IPS-11a (cell line): Measurements from ENCODE around the gene ZBTB4.

Experiments
- H3K4me3 ChIP-seq: one replicate; pipeline ENCODE4 v1.5.1; 2013; ENCODE audit warnings: low read depth, low read length, control low read depth

Gene ZBTB4

DNA sequence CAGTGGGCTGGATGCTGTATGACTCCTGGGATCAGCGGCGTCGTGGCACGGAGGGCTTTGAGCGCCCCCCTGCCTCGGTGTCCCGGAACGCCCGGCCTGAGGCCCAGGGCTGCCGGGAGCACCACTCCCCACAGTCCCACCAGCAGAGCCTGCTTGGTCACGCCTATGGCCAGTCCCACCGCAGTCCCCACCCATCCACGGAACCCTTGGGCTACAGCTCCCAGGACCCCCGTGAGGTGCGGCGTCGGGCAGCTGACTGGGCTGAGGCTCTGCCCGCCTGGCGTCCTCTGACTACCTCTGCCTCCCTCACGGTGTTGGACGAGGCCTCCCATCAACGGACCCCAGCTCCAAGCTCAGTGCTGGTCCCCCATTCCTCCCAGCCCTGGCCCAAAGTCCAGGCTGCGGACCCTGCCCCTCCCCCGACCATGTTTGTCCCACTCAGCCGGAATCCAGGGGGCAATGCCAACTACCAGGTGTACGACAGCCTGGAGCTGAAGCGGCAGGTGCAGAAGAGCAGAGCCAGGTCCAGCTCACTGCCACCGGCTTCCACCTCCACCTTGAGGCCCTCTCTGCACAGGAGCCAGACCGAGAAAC is 52.4 kb downstream of the ZBTB4 start:
- H3K4me3 ChIP-seq, result no peak overlapping the region

DNA sequence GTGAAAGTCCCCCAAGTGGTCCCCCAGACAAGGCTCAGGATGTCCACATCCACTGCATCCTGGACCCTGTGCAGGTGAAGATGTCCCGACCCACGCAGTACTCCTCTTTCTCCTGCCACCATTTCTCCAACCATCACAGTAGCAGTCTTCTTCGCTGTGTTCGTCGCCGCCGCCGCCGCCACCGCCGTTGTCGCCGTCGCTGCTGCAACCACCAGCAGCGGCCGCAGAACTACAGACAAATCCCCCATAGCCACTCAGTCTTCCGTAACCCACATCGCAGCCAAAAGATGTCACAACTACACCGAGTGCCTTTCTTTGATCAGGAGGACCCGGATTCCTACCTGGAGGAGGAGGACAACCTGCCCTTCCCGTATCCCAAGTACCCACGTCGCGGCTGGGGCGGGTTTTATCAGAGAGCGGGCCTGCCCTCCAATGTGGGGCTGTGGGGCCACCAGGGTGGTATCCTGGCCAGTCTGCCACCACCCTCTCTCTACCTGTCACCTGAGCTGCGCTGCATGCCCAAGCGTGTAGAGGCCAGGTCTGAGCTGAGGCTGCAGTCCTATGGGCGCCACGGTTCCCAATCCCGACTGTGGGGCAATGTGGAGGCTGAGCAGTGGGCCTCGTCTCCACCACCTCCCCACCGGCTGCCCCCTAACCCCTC is 53.1 kb downstream of the ZBTB4 start:
- H3K4me3 ChIP-seq, result no peak overlapping the region

DNA sequence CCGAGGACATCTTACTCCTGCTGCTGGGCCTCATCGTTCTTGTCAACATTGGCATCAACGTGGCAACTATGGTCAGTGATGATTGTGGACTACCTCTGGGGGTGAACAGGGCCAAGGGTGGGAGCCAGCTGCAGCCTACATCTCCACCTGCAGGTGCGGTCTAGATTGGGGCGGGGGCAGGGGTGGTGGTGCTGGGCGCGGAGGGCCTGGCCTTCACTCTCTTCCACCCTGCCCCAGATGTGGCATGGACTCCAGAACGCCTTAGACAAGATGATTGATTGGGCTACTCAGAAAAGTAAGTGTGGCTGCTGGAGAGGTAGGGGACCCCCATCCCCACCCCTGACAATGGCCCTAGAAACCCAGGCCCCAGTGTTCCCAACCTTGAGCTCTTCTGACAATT is 53.7 kb downstream of the ZBTB4 start:
- H3K4me3 ChIP-seq, result no peak overlapping the region

DNA sequence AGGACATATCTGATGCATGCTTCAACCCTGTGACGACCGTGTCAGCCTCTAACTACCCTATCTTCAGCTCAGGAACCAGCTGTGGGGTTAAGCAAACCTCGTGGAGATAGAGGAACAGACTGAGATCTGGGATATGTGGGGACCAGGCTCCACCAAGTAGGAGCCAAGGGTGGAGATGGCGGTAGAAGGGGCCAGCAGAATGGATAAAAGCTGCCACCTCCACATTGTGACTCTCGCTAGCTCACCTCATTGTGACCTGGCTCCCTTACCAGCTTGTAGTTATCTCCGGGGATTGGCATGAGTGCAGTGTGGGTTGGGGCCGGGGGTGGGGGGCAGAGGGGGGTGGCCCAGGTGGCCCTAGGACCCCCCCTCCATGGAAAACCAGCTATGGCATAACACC is 54.1 kb downstream of the ZBTB4 start, which contains the start of gene SPEM2:
Gene SPEM2, plus strand, starts transcription at position 301 of the 400 bp plus-strand sequence. Its CDS starts 73 bp downstream, at position 374.
- no peak within 1 kb of the TSS for H3K4me3 ChIP-seq

DNA sequence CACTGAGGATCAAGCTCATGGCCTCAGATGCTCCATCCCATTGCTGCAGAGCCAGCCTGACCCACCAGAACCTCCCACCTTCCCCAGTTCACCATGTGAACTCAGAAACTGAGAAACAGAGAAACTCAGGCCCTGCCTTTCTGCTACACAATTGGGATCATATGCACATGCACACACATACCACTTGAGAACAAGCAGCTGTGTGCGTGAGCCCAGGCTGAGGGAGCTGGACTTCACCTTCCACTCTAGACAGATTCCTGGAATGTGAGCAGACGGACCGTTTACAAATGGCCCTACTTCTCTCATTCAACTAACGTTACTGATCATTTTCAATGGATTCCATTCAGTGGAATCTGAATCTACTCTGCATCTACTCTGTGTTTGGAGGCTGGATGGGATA is 55.8 kb downstream of the ZBTB4 start:
- no peak overlapping the region for H3K4me3 ChIP-seq

DNA sequence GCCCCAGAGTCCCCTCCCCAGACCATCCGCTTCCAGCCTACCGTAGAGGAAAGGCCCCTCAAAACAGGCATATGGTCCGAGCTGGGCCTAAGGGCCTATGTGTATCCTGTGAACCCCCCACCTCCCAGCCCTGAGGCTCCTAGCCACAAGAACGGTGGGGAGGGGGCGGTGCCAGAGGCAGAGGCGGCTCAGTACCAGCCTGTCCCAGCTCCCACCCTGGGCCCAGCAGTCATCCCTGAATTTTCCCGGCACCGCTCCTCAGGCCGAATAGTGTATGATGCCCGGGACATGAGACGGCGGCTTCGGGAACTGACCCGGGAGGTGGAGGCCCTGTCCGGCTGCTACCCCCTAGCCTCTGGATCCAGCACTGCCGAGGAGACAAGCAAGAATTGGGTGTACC is 58.2 kb downstream of the ZBTB4 start:
- H3K4me3 ChIP-seq, result no peak overlapping the region

DNA sequence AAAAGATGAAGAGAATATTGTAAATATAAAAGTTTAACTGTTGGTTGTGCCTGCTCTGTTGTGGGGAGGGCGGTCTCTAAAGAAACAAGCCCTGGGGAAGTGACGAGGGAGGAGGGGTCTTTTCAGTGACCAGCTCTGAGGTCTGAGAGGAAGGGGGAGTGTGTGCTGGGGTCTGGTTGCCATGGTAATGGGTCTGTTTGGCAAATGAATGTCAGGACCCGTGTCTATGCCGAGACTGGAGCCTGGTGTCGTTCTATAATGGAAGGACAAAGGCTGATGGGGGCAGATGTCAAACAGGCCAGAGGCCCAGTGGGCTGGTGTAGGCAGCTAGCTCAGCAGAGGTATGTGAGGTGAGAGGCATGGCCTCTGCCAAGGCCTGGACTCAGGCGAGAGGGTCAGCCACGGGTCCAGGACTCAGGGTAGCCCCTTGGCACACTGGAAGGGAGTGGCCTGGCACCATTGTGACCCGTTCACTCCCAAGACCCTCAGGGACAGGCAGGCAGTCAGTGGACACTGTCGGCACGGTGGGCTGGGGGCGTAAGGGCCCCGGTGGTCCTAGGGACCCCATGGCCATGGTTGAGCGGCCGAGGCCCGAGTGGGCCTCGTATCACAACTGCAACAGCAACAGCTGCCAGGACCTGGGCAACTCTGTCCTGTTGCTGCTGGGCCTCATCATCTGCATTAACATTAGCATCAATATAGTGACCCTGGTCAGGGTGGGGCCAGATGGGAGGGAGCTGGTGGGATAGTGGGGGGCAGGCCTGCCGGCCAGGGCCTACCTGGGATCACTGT is 59.4 kb downstream of the ZBTB4 start, which contains the start of gene SPEM1:
Gene SPEM1, plus strand, starts transcription at position 506 of the 792 bp plus-strand sequence. Its CDS starts 61 bp downstream, at position 567.
- no peak within 1 kb of the TSS for H3K4me3 ChIP-seq

DNA sequence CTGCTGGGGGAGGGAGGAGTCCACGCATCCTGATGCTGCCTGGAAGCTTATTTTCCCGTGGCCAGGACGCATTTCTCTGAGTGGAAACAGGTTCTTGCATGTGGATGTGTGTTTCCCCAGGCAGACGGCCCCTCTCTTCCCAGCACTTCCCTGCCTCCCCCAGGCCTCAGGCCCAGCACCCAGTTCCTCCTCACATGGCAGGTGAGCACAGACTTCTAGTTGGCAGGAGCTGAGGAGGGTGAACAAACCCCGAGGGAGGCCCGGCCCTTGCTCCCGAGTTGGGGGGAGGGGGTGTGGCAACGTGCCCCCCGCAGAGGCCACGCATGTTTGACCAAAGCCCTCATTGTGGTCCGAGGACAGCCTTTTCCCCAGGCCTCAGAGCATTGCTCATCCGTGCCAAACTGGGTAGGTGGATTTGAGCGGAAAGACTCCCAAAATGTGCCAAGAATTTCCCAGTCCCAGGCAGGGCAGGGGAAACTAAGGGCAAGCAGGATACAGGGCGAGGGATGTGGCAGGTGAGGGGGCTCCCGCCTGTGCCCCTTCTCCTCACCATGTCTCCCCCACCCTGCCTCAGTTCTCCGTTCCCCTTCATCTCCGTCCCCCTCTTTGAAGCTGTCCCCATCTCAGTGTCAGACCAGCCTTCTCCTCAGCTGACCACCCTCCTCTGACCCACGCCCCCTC is 60.8 kb downstream of the ZBTB4 start:
- no peak overlapping the region for H3K4me3 ChIP-seq

DNA sequence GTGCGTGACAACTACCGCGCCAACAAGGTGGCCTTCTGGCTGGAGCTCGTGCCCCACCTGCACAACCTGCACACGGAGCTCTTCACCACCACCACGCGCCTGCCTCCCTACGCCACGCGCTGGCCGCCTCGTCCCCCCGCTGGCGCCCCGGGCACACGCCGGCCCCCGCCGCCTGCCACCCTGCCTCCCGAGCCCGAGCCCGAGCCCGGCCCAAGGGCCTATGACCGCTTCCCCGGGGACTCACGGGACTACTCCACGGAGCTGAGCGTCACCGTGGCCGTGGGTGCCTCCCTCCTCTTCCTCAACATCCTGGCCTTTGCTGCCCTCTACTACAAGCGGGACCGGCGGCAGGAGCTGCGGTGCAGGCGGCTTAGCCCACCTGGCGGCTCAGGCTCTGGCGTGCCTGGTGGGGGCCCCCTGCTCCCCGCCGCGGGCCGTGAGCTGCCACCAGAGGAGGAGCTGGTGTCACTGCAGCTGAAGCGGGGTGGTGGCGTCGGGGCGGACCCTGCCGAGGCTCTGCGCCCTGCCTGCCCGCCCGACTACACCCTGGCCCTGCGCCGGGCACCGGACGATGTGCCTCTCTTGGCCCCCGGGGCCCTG is 62.3 kb downstream of the ZBTB4 start:
- no peak overlapping the region for H3K4me3 ChIP-seq

DNA sequence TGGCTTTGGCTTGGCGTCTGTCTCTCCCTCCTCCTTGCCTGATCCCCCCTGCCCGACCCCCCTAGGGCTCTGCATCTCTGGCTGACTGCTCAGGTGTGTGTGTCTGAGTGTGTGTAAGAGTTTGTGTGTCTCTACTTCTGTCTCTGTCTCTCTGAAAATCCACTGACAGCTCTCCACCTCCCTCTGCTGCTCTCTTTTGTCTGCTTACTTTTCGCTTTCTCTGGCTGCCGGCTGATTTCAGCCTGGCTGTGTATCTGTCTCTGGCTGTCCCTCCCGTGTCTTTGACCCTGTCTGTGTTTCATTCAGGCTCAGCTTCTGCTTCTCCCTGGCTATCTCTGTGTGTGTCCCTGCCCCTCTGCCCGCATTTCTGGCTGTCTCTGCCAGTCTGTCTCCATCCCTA is 63.1 kb downstream of the ZBTB4 start:
- no peak overlapping the region for H3K4me3 ChIP-seq

DNA sequence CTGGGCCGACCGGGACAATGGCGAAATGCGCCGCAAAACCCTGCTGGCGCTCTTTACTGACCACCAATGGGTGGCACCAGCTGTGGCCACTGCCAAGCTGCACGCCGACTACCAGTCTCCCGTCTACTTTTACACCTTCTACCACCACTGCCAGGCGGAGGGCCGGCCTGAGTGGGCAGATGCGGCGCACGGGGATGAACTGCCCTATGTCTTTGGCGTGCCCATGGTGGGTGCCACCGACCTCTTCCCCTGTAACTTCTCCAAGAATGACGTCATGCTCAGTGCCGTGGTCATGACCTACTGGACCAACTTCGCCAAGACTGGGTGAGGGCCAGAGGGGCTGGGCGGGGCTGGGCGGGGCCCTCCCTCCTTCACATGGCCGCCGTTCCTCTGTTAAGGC is 63.6 kb downstream of the ZBTB4 start:
- no peak overlapping the region for H3K4me3 ChIP-seq

DNA sequence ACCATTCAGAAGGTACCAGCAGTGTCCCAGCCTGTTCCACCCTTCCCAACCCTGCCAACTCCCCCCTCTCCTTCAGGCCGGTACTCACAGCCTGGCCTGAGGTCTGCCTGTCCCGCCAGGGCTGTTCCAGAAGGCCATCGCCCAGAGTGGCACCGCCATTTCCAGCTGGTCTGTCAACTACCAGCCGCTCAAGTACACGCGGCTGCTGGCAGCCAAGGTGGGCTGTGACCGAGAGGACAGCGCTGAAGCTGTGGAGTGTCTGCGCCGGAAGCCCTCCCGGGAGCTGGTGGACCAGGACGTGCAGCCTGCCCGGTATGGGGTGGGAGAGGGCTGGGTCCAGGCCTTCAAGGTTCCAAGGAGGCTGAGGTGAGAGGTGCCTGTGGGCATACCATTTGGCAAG is 64.6 kb downstream of the ZBTB4 start:
- H3K4me3 ChIP-seq, result no peak overlapping the region

DNA sequence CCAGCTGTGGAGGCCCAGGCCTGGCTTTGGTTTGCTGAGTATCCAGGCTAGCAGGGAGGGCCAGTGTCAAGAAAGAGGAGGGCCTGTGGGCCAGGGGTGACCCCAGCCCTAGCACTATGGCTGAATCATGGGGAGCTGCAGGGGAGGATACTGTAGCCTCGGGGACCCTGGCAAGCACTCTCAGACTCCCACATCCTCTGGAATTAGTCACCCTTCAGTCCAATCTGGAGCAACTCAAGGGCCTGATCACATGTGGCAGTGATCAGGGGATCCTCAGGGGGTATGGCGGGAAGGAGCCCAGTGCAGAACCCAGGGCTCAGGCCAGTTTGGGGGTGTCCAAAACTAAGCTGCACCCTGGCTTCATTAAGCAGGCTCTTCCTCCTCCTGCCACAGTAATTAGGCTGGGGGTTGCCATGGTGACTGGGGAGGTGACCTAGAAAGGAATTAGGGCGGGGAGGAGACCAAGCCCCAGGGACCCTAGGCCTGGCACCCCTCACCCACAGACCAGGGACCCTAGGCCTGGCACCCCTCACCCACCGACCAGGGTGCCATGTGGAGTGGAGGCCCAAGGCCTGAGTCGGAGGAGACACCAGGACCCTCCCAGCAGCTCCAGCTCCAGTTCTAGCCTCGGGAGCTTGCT is 66.0 kb downstream of the ZBTB4 start:
- H3K4me3 ChIP-seq, result no peak overlapping the region

DNA sequence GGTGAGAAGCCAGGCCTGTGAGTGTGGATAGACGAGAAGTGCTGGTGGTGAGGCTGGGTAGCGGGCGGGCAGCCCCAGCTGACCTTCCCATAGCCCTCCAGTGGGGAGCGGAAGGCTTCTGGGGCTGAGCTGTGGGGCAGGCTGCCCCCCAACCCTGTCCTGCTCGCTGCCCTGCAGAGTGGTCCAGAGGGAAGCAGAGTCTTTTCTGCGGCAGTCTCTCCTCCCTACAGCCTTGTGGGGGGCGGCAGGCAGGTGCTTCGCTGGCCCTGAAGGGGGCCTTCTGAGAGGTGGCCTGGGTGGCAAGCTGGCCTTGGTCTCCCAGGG is 68.0 kb downstream of the ZBTB4 start:
- H3K4me3 ChIP-seq, result no peak overlapping the region

DNA sequence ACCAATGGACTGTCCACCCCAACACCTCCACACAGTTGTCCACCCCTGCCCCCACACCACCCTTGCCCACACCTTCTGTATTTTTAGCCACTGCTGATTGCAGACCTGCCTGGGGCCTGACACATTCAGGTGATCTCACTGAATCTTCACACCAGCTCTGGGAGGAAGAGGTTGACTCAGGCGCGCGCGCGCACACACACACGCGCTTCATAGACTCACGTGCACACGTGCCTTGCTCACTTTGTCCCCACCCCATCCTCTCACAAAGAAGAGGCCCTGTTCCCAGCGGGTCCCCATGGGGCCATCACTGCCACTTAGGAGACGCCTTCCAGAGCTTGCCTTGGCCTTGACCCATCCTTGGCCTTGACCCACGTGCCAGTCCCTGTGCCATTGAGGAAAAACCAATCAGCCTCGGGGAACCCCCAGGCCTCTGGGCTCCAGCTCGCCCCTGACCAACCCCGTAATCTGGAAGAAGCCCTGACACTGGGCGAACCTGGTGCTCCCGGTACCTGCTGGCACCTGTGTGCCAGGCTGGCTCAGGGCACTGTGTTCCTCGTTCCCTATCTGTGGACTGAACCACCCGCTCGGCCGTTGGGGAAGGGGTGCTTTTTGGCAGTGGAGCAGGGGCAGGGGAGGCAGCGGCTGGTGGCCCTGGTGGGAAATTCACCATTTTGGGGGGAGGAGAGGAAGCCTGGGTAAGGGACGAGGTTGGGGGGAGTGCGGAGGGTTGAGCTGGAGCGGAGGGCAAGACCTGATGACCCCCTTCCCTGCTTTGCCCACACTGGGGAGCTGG is 68.6 kb downstream of the ZBTB4 start:
- H3K4me3 ChIP-seq, result no peak overlapping the region

DNA sequence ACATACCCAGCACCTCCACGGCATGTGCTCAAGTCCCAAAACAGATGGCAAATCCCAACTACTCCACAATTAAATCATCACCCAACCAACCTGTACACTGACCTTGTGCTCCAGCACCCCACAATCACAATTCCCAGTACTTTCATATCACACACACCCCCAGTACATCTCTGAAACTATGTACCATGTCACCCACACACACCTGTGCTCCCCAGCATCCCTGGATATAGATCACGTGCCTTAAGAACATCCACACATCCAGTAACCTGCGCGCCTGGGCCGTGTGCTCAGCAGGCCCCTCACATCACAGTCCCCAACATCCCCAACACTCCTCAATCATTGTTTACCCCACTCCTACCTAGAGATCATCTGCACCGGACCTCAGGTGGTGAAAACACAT is 69.7 kb downstream of the ZBTB4 start:
- no peak overlapping the region for H3K4me3 ChIP-seq
